ENCODE measurements around the gene METTL9.
"Not testable (repeated sequence)": the region's sequence is repeated elsewhere in the genome, so short reads cannot be mapped to it uniquely, and the experiment has no call there.

METTL9 gene

GRCh38 chr16:21659124-21659523 lies 59.7 kb downstream of the METTL9 start:
- Histone ChIP-seq H3K4me1 (peaks cover 80 to 100% (median 91%) of the 10 kb centered on the region in 10 experiments), H3K27me3 (peaks cover 0 to 38% (median 14%) of the 10 kb centered on the region in 11 experiments; a peak in 17 of 22 replicates), H3K9me3 (replicated peaks in 1 of 11) (peaks cover 0 to 5% (median 0%) of the 10 kb centered on the region in 11 experiments; a peak in 2 of 22 replicates), H3K9ac (peak overlapping the region in 8 of 11 experiments; percentile 34 to 75 (median 50); a peak in 14 of 22 replicates), H3K27ac (peak overlapping the region; percentile 17 to 93 (median 82); a peak in 21 of 22 replicates), H3K4me3 (peak overlapping the region in 6 of 10 experiments; percentile 4 to 38 (median 19); a peak in 5 of 20 replicates), H3K36me3 (peaks cover 18 to 66% (median 49%) of the 10 kb centered on the region in 11 experiments), H3K4me2 (peak overlapping the region; percentile 73 to 99 (median 83)), H4K20me1 (peaks cover 0 to 28% (median 8%) of the 10 kb centered on the region in 11 experiments; a peak in 7 of 22 replicates)
- no peak for TF ChIP-seq Cebpa-rat (IDR thresholded peaks at IDR 0.05)

DNA sequence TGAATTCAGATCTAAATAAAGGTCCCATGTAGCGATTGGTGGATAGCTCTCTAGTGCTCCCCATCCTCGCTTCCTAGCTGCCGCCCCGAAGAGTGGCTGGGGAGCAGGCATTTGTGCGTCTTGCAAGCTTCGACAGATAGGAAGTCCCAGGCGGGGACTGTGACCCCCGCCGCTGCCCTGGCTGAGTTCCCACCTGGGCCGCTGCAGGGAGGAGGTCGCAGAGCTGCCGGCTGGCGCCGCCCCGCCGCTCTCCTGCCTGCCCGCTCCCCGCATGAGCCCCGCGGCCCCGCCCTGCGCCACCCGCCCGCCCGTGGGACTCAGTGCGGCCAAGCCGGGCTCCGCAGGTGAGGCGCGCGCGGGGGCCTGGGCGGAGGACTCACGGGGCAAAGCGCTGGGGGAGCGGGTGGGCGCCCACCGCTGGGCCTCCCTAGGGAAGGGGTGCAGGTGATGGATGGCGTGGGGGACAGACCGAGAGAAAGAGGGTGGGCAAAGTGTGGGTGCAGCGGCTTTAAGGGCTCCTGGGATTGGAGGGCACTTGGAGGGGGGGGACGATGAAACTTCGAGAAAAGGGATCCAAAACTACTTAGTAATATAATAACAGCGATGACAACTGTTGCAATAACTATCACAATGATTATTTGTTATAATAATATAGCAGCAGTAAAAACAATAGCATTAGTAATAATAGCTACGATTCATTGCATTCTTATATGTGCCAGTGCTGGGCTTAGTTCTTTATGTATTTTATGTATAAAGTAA lies 64.7 kb downstream of the METTL9 start, which contains the start of gene OTOA:
OTOA (plus strand) TSS at position 80 of the 759 bp plus-strand sequence. CDS start 14,547 bp downstream, outside the sequence.
- peak within 1 kb of the TSS in 8 of 10 experiments; percentile 9 to 45 (median 34); a peak in 8 of 20 replicates for H3K4me3 ChIP-seq
- H4K20me1 ChIP-seq, result peaks cover 0 to 31% (median 0%) of the 10 kb centered on the region in 11 experiments; a peak in 3 of 22 replicates
- peak within 1 kb of the TSS; percentile 56 to 99 (median 73) for H3K4me2 ChIP-seq
- peaks cover 42 to 66% (median 52%) of the 10 kb centered on the region in 10 experiments for H3K4me1 ChIP-seq
- H3K9me3 ChIP-seq (replicated peaks in 1 of 11), result no peaks in the 10 kb centered on the region
- no peak within 1 kb of the TSS; a peak in 1 of 22 replicates for H3K27ac ChIP-seq
- H3K27me3 ChIP-seq, result peaks cover 0 to 44% (median 28%) of the 10 kb centered on the region in 11 experiments; a peak in 17 of 22 replicates
- H3K36me3 ChIP-seq, result peaks cover 0 to 19% (median 9%) of the 10 kb centered on the region in 11 experiments; a peak in 14 of 22 replicates
- H3K9ac ChIP-seq, result peak within 1 kb of the TSS in 6 of 11 experiments; percentile 13 to 65 (median 28); a peak in 7 of 22 replicates
- TF ChIP-seq Cebpa-rat (IDR thresholded peaks at IDR 0.05), result no peak

DNA sequence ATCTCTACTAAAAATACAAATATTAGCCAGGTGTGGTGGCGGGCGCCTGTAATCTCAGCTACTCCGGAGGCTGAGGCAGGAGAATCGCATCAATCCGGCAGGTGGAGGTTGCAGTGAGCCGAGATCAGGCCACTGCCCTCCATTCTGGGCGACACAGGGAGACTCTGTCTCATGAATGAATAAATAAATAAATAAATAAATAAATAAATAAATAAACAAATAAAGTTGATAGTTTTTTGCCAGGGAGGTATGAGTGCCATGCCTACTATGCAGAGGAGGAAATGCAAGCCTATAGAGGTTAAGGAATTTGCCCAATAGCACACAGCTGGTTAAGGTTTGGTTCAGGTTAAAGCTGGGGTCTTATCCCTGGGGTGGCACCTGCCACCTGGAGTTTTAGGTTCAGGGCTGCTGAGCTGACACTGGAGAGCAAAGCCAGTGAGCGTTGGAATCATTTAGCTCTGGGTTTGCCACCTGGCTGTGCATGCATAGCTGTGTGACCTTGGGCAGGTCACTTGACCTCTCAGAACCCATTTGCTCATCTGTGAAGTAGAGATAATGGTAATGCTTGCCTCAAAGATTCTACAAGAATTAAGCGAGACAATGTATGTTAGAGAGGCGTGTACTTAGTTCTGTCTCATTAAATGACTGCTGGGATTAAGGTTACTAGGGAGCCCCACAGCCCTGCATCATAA lies 65.6 kb downstream of the METTL9 start:
- TF ChIP-seq Cebpa-rat (IDR thresholded peaks at IDR 0.05), result no peak
- H3K9ac ChIP-seq, result no peak overlapping the region
- H4K20me1 ChIP-seq, result peaks cover 0 to 31% (median 0%) of the 10 kb centered on the region in 11 experiments; a peak in 3 of 22 replicates
- peaks cover 33 to 58% (median 44%) of the 10 kb centered on the region in 10 experiments for H3K4me1 ChIP-seq
- H3K9me3 ChIP-seq (replicated peaks in 1 of 11), result no peaks in the 10 kb centered on the region
- no peak overlapping the region for H3K4me3 ChIP-seq
- no peak overlapping the region for H3K27ac ChIP-seq
- H3K27me3 ChIP-seq, result peaks cover 0 to 44% (median 28%) of the 10 kb centered on the region in 11 experiments; a peak in 17 of 22 replicates
- H3K4me2 ChIP-seq, result peak overlapping the region in 5 of 11 experiments; percentile 72 to 99 (median 86); a peak in 4 of 22 replicates
- peaks cover 0 to 10% (median 9%) of the 10 kb centered on the region in 11 experiments; a peak in 11 of 22 replicates for H3K36me3 ChIP-seq

GRCh38 chr16:21666772-21667171 lies 67.4 kb downstream of the METTL9 start:
- peak overlapping the region in 7 of 11 experiments; percentile 2 to 47 (median 24); a peak in 9 of 22 replicates for H3K4me2 ChIP-seq
- peaks cover 0 to 33% (median 28%) of the 10 kb centered on the region in 11 experiments; a peak in 17 of 22 replicates for H3K27me3 ChIP-seq
- H3K4me3 ChIP-seq, result no peak overlapping the region
- H3K9me3 ChIP-seq (replicated peaks in 1 of 11), result no peaks in the 10 kb centered on the region
- H3K4me1 ChIP-seq, result peaks cover 15 to 39% (median 25%) of the 10 kb centered on the region in 10 experiments
- no peak for TF ChIP-seq Cebpa-rat (IDR thresholded peaks at IDR 0.05)
- no peaks in the 10 kb centered on the region for H3K36me3 ChIP-seq
- peaks cover 0 to 27% (median 0%) of the 10 kb centered on the region in 11 experiments; a peak in 3 of 22 replicates for H4K20me1 ChIP-seq
- H3K9ac ChIP-seq, result no peak overlapping the region
- no peak overlapping the region for H3K27ac ChIP-seq

- Histone ChIP-seq H4K20me1 (peaks cover 0 to 22% (median 0%) of the 10 kb centered on the region in 11 experiments; a peak in 2 of 22 replicates), H3K27me3 (peaks cover 0 to 33% (median 22%) of the 10 kb centered on the region in 11 experiments; a peak in 17 of 22 replicates), H3K9me3 (replicated peaks in 1 of 11) (no peaks in the 10 kb centered on the region), H3K27ac (no peak overlapping the region), H3K4me2 (no peak overlapping the region), H3K9ac (no peak overlapping the region), H3K4me1 (peaks cover 11 to 31% (median 18%) of the 10 kb centered on the region in 10 experiments; a peak in 15 of 20 replicates), H3K4me3 (no peak overlapping the region), H3K36me3 (no peaks in the 10 kb centered on the region)
- TF ChIP-seq Cebpa-rat (IDR thresholded peaks at IDR 0.05), result no peak
Observed at GRCh38 chr16:21667575-21667974, 68.2 kb downstream of the METTL9 start.

DNA sequence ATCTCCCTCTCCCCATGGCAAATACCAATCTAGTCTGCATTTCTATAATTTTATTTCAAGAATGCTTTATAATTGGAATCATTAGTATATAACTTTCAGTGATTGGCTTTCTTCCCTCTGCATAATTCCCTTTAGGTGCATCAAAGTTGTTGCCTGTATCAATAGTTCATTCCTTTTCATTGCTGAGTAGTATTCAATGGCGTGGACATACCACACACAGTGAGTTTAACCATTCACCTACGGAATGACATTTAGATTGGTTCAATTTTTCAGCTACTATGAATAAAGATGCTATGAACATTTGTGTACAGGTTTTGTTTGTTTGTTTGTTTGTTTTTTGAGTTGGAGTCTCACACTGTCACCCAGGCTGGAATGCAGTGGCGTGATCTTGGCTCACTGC lies 74.1 kb downstream of the METTL9 start:
- Histone ChIP-seq H3K4me1 (no peaks in the 10 kb centered on the region), H3K9ac (no peak overlapping the region), H3K27me3 (no peaks in the 10 kb centered on the region), H3K4me2 (no peak overlapping the region), H4K20me1 (no peaks in the 10 kb centered on the region), H3K4me3 (no peak overlapping the region), H3K27ac (no peak overlapping the region), H3K36me3 (no peaks in the 10 kb centered on the region), H3K9me3 (replicated peaks in 1 of 11) (peaks cover 4 to 15% (median 9%) of the 10 kb centered on the region in 11 experiments; a peak in 19 of 22 replicates)
- TF ChIP-seq Cebpa-rat (IDR thresholded peaks at IDR 0.05), result no peak

GRCh38 chr16:21674456-21674855 lies 75.1 kb downstream of the METTL9 start:
- not testable (repeated sequence) for H3K9ac ChIP-seq, H3K36me3 ChIP-seq, H3K4me1 ChIP-seq, H3K4me2 ChIP-seq, H4K20me1 ChIP-seq, H3K27me3 ChIP-seq, H3K4me3 ChIP-seq, H3K27ac ChIP-seq
- peaks cover 4 to 15% (median 9%) of the 10 kb centered on the region in 11 experiments; a peak in 19 of 22 replicates for H3K9me3 ChIP-seq (replicated peaks in 1 of 11)

DNA sequence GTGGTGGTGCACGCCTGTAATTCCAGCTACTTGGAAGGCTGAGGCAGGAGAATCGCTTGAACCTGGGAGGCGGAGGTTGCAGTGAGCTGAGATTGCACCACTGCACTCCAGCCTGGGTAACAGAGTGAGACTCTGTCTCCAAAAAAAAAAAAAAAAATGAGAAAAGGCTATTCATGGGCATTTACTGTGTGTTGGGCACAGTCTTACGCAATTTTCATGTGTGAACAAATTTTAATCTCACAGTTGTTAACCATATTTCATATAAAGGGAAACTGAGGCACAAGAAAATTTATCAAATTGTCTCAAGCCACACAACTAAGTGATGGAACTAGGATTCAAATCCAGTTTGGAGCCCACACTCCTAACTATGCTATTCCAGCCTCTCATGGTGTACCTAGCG lies 81.3 kb downstream of the METTL9 start:
- not testable (repeated sequence) for H3K27ac ChIP-seq; H3K4me3 ChIP-seq; H3K9ac ChIP-seq; H3K4me1 ChIP-seq; H3K4me2 ChIP-seq; H3K27me3 ChIP-seq; H4K20me1 ChIP-seq; H3K9me3 ChIP-seq (replicated peaks in 1 of 11); H3K36me3 ChIP-seq
- peak in 4 of 11 experiments; percentile 17 to 36 (median 31); a peak in 5 of 22 replicates for TF ChIP-seq Cebpa-rat (IDR thresholded peaks at IDR 0.05)
